Endothelial cell of umbilical vein (primary cell): Measurements from ENCODE around the gene RHOH. TPM values are rescaled to one million over a fixed set of nuclear protein-coding genes. Genes with fewer than 3 reads are reported as not detected.

Experiments used
- BruUV-seq: library from RNA; stranded (reverse); fragments of 400-500 nt; replicated peaks from 2 replicates; lab custom pipeline; 2021; lab: Mats Ljungman, UMichigan
- CTCF ChIA-PET: fragments of 300-600, 350-600 bp; sonication (Branson Sonifier 250); formaldehyde crosslinking; loops from one replicate; lab custom pipeline; 2021; ENCODE audit warnings: antibody characterized with exemption, inconsistent platforms; lab: Charles Lee
- POLR2A ChIA-PET: fragments of 300-600, 350-600 bp; sonication (Branson Sonifier 250); formaldehyde crosslinking; loops from one replicate; lab custom pipeline; 2021; ENCODE audit warnings: antibody characterized with exemption, inconsistent platforms; lab: Charles Lee
- DNase-seq: peaks from one replicate; pipeline ENCODE4 v3.0.0-alpha.2; 2011; ENCODE audit warnings: low read depth, low spot score
- FAIRE-seq: peaks from 2 replicates; lab custom pipeline; 2011; peaks lifted over from hg19 to GRCh38; lab: Jason Lieb, UNC
- H2AFZ ChIP-seq: 2 replicates; pipeline ENCODE4 v1.6.0; 2012; ENCODE audit warnings: low read depth, low read length, control low read depth, inconsistent platforms
- H3K27ac ChIP-seq: 2 replicates; pipeline ENCODE4 v1.5.1; 2011; ENCODE audit warnings: low read depth, mild to moderate bottlenecking, control low read depth, low read length, moderate library complexity; ENCODE audit not compliant: insufficient read depth
- H3K27me3 ChIP-seq, 2 experiments: 2 replicates each; pipeline versions ENCODE4 v1.6.0 to v1.6.1; 2011; ENCODE audit warnings: low read length in 2 of 2, mixed read lengths in 1 of 2; ENCODE audit not compliant: control insufficient read depth in 2 of 2, insufficient read depth in 2 of 2
- H3K36me3 ChIP-seq, 2 experiments: 2 replicates in 1 of 2; 3 replicates in 1 of 2; pipeline ENCODE4 v1.5.1; 2011; ENCODE audit warnings: low read length in 2 of 2, mild to moderate bottlenecking in 1 of 2, moderate library complexity in 1 of 2; ENCODE audit not compliant: control insufficient read depth in 2 of 2, insufficient read depth in 2 of 2; ENCODE audit errors: extremely low read depth in 1 of 2
- H3K4me1 ChIP-seq: 3 replicates; pipeline ENCODE4 v1.5.1; 2011; ENCODE audit warnings: mild to moderate bottlenecking, low read length; ENCODE audit not compliant: control insufficient read depth, insufficient read depth; ENCODE audit errors: extremely low read depth
- H3K4me2 ChIP-seq: 2 replicates; pipeline ENCODE4 v1.6.1; 2011; ENCODE audit warnings: low read length, control low read depth, mixed read lengths; ENCODE audit not compliant: insufficient read depth
- H3K4me3 ChIP-seq, 3 experiments: fragments of 200-600 bp in 1 of 3; sonication (generic), shearing (Covaris generic) in 1 of 3; replicated peaks in 1 of 3; 2 replicates each; pipeline ENCODE4 v1.5.1; 2011 to 2016; ENCODE audit warnings: control low read depth in 3 of 3, low read length in 3 of 3, mild to moderate bottlenecking in 2 of 3, inconsistent platforms in 1 of 3, low read depth in 1 of 3, moderate library complexity in 1 of 3; ENCODE audit not compliant: insufficient read depth in 1 of 3
- H3K79me2 ChIP-seq: 2 replicates; pipeline ENCODE4 v1.6.0; 2012; ENCODE audit warnings: low read length, inconsistent platforms; ENCODE audit not compliant: control insufficient read depth, insufficient read depth
- H3K9ac ChIP-seq: replicated peaks from 2 replicates; pipeline ENCODE3; 2011; ENCODE audit warnings: low read length, control low read depth; ENCODE audit not compliant: insufficient read depth; ENCODE audit errors: extremely low read depth
- H3K9me1 ChIP-seq: replicated peaks from 3 replicates; pipeline ENCODE4 v1.6.0; 2011; ENCODE audit warnings: mild to moderate bottlenecking, low read length; ENCODE audit not compliant: control insufficient read depth, insufficient read depth; ENCODE audit errors: extremely low read depth
- H3K9me3 ChIP-seq: replicated peaks from 2 replicates; pipeline ENCODE4 v1.5.1; 2012; ENCODE audit warnings: low read length, inconsistent platforms; ENCODE audit not compliant: control insufficient read depth, insufficient read depth
- H4K20me1 ChIP-seq: replicated peaks from 2 replicates; pipeline ENCODE3; 2011; ENCODE audit warnings: mild to moderate bottlenecking, low read length; ENCODE audit not compliant: control insufficient read depth, insufficient read depth; ENCODE audit errors: extremely low read depth
- CTCF ChIP-seq, 2 donors: IDR thresholded peaks; 1 replicate in 1 of 2; 2 replicates in 1 of 2; pipeline ENCODE4 v1.5.1; 2011; ENCODE audit warnings: low read length in 2 of 2, mild to moderate bottlenecking in 2 of 2, moderate library complexity in 2 of 2, control low read depth in 1 of 2, inconsistent platforms in 1 of 2, low read depth in 1 of 2; ENCODE audit not compliant: insufficient read depth in 1 of 2; ENCODE audit errors: extremely low read depth in 1 of 2
- EZH2 ChIP-seq: IDR thresholded peaks from 2 replicates; pipeline ENCODE4 v1.6.1; 2012; ENCODE audit warnings: borderline replicate concordance, low read depth, mild to moderate bottlenecking, moderate library complexity, low read length, inconsistent platforms; ENCODE audit not compliant: severe bottlenecking
- FOS ChIP-seq: IDR thresholded peaks from 2 replicates; pipeline ENCODE4 v1.6.1; 2011; ENCODE audit warnings: mild to moderate bottlenecking, low read length, moderate library complexity, borderline replicate concordance; ENCODE audit not compliant: insufficient read depth
- GATA2 ChIP-seq: IDR thresholded peaks from 2 replicates; pipeline ENCODE4 v1.7.0; 2011; ENCODE audit warnings: low read depth, mild to moderate bottlenecking, moderate library complexity, mixed read lengths, low read length; ENCODE audit not compliant: insufficient read length, insufficient read depth
- JUN ChIP-seq: IDR thresholded peaks from 2 replicates; pipeline ENCODE4 v1.6.1; 2011; ENCODE audit warnings: borderline replicate concordance, low read depth; ENCODE audit not compliant: insufficient read length, insufficient read depth
- MYC ChIP-seq: IDR thresholded peaks from one replicate; pipeline ENCODE4 v1.6.1; 2011; ENCODE audit warnings: mild to moderate bottlenecking, low read depth, low read length
- POLR2A ChIP-seq: IDR thresholded peaks from 2 replicates; pipeline ENCODE4 v1.6.1; 2012; ENCODE audit warnings: low read depth, mild to moderate bottlenecking, control low read depth, low read length
- POLR2AphosphoS5 ChIP-seq: IDR thresholded peaks from 2 replicates; pipeline ENCODE4 v1.6.1; 2012; ENCODE audit warnings: low read depth, mild to moderate bottlenecking, control low read depth, low read length, moderate library complexity; ENCODE audit not compliant: insufficient read depth
- dilution Hi-C: fragments of 300-500 bp; cut with MboI; formaldehyde crosslinking; loops from one replicate; pipeline ENCODE4 v1.15.0; 2019; ENCODE audit warnings: low sequenced_read_pairs; ENCODE audit not compliant: extremely low pct_ligation_motif_present
- intact Hi-C: fragments of 100-400 bp; cut with micrococcal nuclease; formaldehyde crosslinking; loops from one replicate; pipeline ENCODE4 v1.10.0; 2022
- polyA plus RNA-seq, 4 experiments: library from polyadenylated mRNA; depleted of rRNA in 3 of 4; stranded (reverse) in 3 of 4; unstranded in 1 of 4; fragments of >200 nt; gene quantifications; 2 replicates each; pipeline versions ENCODE4 v1.2.1 to v1.2.3, GENCODE V29; 2011 to 2012; ENCODE audit warnings: missing spikeins in 1 of 4
- total RNA-seq: library from RNA; stranded (reverse); gene quantifications from 2 replicates; pipeline ENCODE4 v1.2.3, GENCODE V29; 2021
- TF ChIP-seq, protein P1 (sequence below): IDR thresholded peaks from 2 replicates; pipeline ENCODE4 v1.6.1; 2011; ENCODE audit not compliant: insufficient read depth, insufficient read length

The RHOH gene
- total and polyA plus RNA-seq, 2 donors (not counting 3 experiments of a cell fraction or from before 2014, with no cell fraction given) = not detected

GRCh38 chr4:40195182-40196177 lies 1.4 kb upstream of the RHOH start:
- no peaks in the 10 kb centered on the region for H3K27me3 ChIP-seq
- no peaks in the 10 kb centered on the region for H3K79me2 ChIP-seq
- TF ChIP-seq CTCF (IDR thresholded peaks at IDR 0.05; ENCODE audit: extremely low read depth in 1 of 2, insufficient read depth in 1 of 2, low read depth in 1 of 2, low read length in 2 of 2) (no peak), POLR2A (no peak), FOS (no peak), POLR2AphosphoS5 (no peak), EZH2 (no peak), JUN (no peak), MYC (no peak), GATA2 (no peak)
- TF ChIP-seq, protein P1, sequence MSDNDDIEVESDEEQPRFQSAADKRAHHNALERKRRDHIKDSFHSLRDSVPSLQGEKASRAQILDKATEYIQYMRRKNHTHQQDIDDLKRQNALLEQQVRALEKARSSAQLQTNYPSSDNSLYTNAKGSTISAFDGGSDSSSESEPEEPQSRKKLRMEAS = no peak
- no peak overlapping the region for H3K9ac ChIP-seq
- FAIRE-seq = no peak
- H2AFZ ChIP-seq = no peak overlapping the region
- H3K4me3 ChIP-seq = no peak overlapping the region
- H3K9me1 ChIP-seq = no peaks in the 10 kb centered on the region
- no TSS peak for BruUV-seq
- intact Hi-C loops (no loop called here), dilution Hi-C loops (no loop called here)
- H3K4me1 ChIP-seq = peaks cover 4% of the 10 kb centered on the region
- H3K36me3 ChIP-seq = no peaks in the 10 kb centered on the region
- no peak overlapping the region for H3K27ac ChIP-seq
- ChIA-PET CTCF (interaction anchor here (0.7 to 1.3 kb wide), 6 partner anchors 9 to 238 kb away, joined by 3 to 4 read pairs (median 3); no protein-coding TSS in a partner anchor), POLR2A (no interaction called here)
- no peak for DNase-seq
- no peaks in the 10 kb centered on the region for H4K20me1 ChIP-seq
- H3K9me3 ChIP-seq = no peaks in the 10 kb centered on the region
- H3K4me2 ChIP-seq = no peak overlapping the region
